Osteoblast (primary cell): Measurements from ENCODE around the gene ACVR2B. TPM values are rescaled to one million over a fixed set of nuclear protein-coding genes. Genes with fewer than 3 reads are reported as not detected.

Source experiments
- DNase-seq: peaks from one replicate; pipeline ENCODE4 v3.0.0; 2011; ENCODE audit warnings: low spot score, mixed read lengths; ENCODE audit not compliant: insufficient read length; ENCODE audit errors: missing footprints
- H2AFZ ChIP-seq: 2 replicates; pipeline ENCODE4 v1.6.0; 2011; ENCODE audit warnings: mild to moderate bottlenecking, low read length
- H3K27ac ChIP-seq: 2 replicates; pipeline ENCODE4 v1.5.1; 2011; ENCODE audit warnings: mild to moderate bottlenecking, low read depth, low read length, moderate library complexity
- H3K27me3 ChIP-seq: 2 replicates; pipeline ENCODE4 v1.6.0; 2012; ENCODE audit warnings: mild to moderate bottlenecking, control low read depth, inconsistent platforms, low read length, moderate library complexity; ENCODE audit not compliant: insufficient read depth
- H3K36me3 ChIP-seq: 2 replicates; pipeline ENCODE4 v1.5.1; 2011; ENCODE audit warnings: mild to moderate bottlenecking, low read length, control low read depth, moderate library complexity; ENCODE audit not compliant: insufficient read depth
- H3K4me1 ChIP-seq: 2 replicates; pipeline ENCODE4 v1.5.1; 2011; ENCODE audit warnings: mild to moderate bottlenecking, low read length, control low read depth, moderate library complexity; ENCODE audit not compliant: insufficient read depth
- H3K4me2 ChIP-seq: 2 replicates; pipeline ENCODE4 v1.6.0; 2011; ENCODE audit warnings: mild to moderate bottlenecking, low read length; ENCODE audit not compliant: insufficient read depth
- H3K4me3 ChIP-seq: fragments of 200-600 bp; sonication (generic); 3 replicates; pipeline ENCODE4 v1.5.1; 2012; ENCODE audit warnings: mild to moderate bottlenecking, low read length, inconsistent platforms; ENCODE audit not compliant: insufficient read depth
- H3K79me2 ChIP-seq: 2 replicates; pipeline ENCODE4 v1.6.0; 2012; ENCODE audit warnings: mild to moderate bottlenecking, low read length, control low read depth, inconsistent platforms; ENCODE audit not compliant: insufficient read depth
- H3K9me3 ChIP-seq: 2 replicates; pipeline ENCODE4 v1.5.1; 2011; ENCODE audit warnings: low read depth, low read length, control low read depth
- H4K20me1 ChIP-seq: 2 replicates; pipeline ENCODE4 v1.6.0; 2012; ENCODE audit warnings: mild to moderate bottlenecking, low read length, control low read depth; ENCODE audit not compliant: insufficient read depth
- total RNA-seq: library from RNA; depleted of rRNA; stranded (reverse); fragments of >200 nt; gene quantifications from 2 replicates; pipeline ENCODE4 v1.2.3, GENCODE V29; 2012
- TF ChIP-seq, protein P1 (sequence below): IDR thresholded peaks from 2 replicates; pipeline ENCODE4 v1.5.1; 2011; ENCODE audit warnings: mild to moderate bottlenecking, low read depth, low read length, moderate library complexity; ENCODE audit errors: extremely low read depth

ACVR2B gene
- total RNA-seq, 1 donor: 3.6 TPM

DNA sequence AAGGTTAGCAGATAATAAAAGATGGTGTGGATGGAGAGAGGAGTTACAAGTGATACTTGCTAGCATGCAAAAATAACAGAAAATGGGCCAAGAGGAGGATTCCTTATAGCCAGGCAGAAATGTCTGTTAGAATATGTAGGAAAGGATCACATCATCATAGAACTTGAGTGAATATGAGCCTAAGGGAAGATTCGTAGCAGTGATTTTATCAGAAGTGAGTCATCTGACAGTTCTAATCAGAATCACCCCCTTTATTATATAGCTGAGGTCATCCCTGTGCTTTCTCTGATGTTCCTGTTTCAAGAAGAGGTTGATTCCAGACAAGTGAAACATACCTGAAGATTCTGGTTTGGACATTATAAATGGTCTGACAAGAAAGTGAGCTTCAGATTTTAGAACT is 65.3 kb downstream of the ACVR2B start:
- H3K36me3 ChIP-seq: peaks cover 24% of the 10 kb centered on the region
- H4K20me1 ChIP-seq: peaks cover 4% of the 10 kb centered on the region
- no peaks in the 10 kb centered on the region for H3K27me3 ChIP-seq
- H3K4me3 ChIP-seq: no peak overlapping the region
- H3K27ac ChIP-seq: no peak overlapping the region
- H3K79me2 ChIP-seq: no peaks in the 10 kb centered on the region
- H3K4me1 ChIP-seq: peaks cover 3% of the 10 kb centered on the region
- TF ChIP-seq, protein P1, sequence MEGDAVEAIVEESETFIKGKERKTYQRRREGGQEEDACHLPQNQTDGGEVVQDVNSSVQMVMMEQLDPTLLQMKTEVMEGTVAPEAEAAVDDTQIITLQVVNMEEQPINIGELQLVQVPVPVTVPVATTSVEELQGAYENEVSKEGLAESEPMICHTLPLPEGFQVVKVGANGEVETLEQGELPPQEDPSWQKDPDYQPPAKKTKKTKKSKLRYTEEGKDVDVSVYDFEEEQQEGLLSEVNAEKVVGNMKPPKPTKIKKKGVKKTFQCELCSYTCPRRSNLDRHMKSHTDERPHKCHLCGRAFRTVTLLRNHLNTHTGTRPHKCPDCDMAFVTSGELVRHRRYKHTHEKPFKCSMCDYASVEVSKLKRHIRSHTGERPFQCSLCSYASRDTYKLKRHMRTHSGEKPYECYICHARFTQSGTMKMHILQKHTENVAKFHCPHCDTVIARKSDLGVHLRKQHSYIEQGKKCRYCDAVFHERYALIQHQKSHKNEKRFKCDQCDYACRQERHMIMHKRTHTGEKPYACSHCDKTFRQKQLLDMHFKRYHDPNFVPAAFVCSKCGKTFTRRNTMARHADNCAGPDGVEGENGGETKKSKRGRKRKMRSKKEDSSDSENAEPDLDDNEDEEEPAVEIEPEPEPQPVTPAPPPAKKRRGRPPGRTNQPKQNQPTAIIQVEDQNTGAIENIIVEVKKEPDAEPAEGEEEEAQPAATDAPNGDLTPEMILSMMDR: no peak
- DNase-seq: no peak
- H3K4me2 ChIP-seq: no peak overlapping the region
- H2AFZ ChIP-seq: no peak overlapping the region
- no peaks in the 10 kb centered on the region for H3K9me3 ChIP-seq

GRCh38 chr3:38519651-38520050 is 66.0 kb downstream of the ACVR2B start:
- Histone ChIP-seq H3K79me2 (no peaks in the 10 kb centered on the region), H4K20me1 (peaks cover 4% of the 10 kb centered on the region), H3K4me2 (no peak overlapping the region), H3K27ac (no peak overlapping the region), H3K4me1 (peaks cover 7% of the 10 kb centered on the region), H3K27me3 (no peaks in the 10 kb centered on the region), H3K36me3 (peaks cover 28% of the 10 kb centered on the region), H3K9me3 (no peaks in the 10 kb centered on the region), H2AFZ (no peak overlapping the region), H3K4me3 (no peak overlapping the region)
- DNase-seq: no peak
- TF ChIP-seq, protein P1: no peak

DNA sequence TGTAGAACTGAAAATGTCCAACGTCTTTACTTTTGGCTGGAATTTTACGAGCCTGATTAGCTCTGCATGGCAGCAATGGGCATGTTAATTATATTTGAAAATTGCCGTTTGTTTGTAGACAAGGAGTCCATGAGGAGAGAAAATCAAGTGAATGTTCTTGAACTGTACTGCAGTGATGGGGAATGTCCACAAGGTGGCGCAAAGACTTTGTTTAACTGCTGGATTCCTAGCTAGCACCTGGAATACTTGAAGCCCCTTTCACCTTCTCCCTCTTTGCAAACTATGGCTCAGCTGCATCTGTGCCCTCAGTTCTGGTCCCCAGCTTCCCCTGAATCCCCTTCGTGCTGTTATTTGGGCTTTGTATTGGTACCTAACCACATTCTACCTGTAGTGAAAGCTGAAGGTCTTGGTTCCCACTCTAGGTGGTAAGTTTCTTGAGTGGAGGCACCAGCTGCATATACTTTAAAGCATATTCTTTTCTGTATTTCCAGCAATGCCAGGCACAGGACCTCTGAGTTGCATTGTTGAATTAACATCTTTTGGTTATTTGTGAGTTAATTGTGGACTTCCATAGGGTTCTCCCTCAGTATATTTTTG is 67.8 kb downstream of the ACVR2B start:
- H3K4me3 ChIP-seq: no peak overlapping the region
- H3K9me3 ChIP-seq: no peaks in the 10 kb centered on the region
- H3K36me3 ChIP-seq: peaks cover 40% of the 10 kb centered on the region
- no peaks in the 10 kb centered on the region for H3K79me2 ChIP-seq
- H3K27ac ChIP-seq: no peak overlapping the region
- no peaks in the 10 kb centered on the region for H3K27me3 ChIP-seq
- H3K4me1 ChIP-seq: peaks cover 9% of the 10 kb centered on the region
- no peak overlapping the region for H2AFZ ChIP-seq
- TF ChIP-seq, protein P1: peak; percentile 96
- H4K20me1 ChIP-seq: peaks cover 4% of the 10 kb centered on the region
- peak; percentile 22 for DNase-seq
- no peak overlapping the region for H3K4me2 ChIP-seq

DNA sequence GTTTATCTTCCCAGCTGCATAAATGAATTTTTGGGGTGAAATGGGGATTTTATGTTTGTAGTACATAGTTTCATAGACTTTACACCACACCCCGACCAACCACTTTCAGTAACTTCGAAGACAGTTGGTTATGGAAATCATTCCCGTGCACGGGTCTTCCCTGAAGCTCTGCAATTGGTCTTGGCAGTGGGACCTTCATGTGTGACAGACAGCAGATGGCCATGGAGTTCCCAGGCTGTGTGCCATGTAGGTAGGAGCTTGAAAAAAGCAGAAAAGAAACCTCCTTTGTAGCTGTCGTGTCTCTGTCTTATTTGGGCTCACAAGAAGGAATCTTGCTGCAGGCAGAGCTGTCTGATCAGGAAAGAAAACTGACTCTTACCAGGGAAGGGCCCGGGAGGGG is 68.3 kb downstream of the ACVR2B start:
- Histone ChIP-seq H3K79me2 (no peaks in the 10 kb centered on the region), H3K36me3 (peaks cover 38% of the 10 kb centered on the region)

More for the DNA sequence above, 68.3 kb downstream of the ACVR2B start:
- Histone ChIP-seq H4K20me1 (peaks cover 4% of the 10 kb centered on the region), H2AFZ (no peak overlapping the region), H3K27ac (no peak overlapping the region), H3K27me3 (no peaks in the 10 kb centered on the region), H3K4me1 (peaks cover 9% of the 10 kb centered on the region), H3K4me2 (no peak overlapping the region), H3K4me3 (no peak overlapping the region), H3K9me3 (no peaks in the 10 kb centered on the region)
- TF ChIP-seq, protein P1: no peak
- no peak for DNase-seq
